Endodermal cell (in vitro differentiated cells): ENCODE data around the gene SCFD2. TPM values are rescaled to one million over a fixed set of nuclear protein-coding genes. Genes with fewer than 3 reads are reported as not detected.

Source experiments
- DNase-seq: peaks from one replicate; pipeline ENCODE4 v3.0.0-alpha.2; 2017
- H3K27ac ChIP-seq: 2 replicates; pipeline ENCODE4 v1.5.1; 2013; ENCODE audit warnings: mild to moderate bottlenecking, low read depth, low read length, moderate library complexity
- H3K27me3 ChIP-seq: 2 replicates; pipeline ENCODE4 v1.6.1; 2013; ENCODE audit warnings: mild to moderate bottlenecking, low read length, moderate library complexity; ENCODE audit not compliant: insufficient read depth, control insufficient read depth, poor library complexity, severe bottlenecking
- H3K36me3 ChIP-seq: 2 replicates; pipeline ENCODE4 v1.7.0; 2013; ENCODE audit warnings: mild to moderate bottlenecking, low read length, moderate library complexity; ENCODE audit not compliant: control insufficient read depth, insufficient read depth
- H3K4me1 ChIP-seq: one replicate; pipeline ENCODE4 v1.7.0; 2013; ENCODE audit warnings: low read length; ENCODE audit not compliant: control insufficient read depth, insufficient read depth
- H3K4me3 ChIP-seq: 2 replicates; pipeline ENCODE4 v1.5.1; 2013; ENCODE audit warnings: mild to moderate bottlenecking, low read length, moderate library complexity
- H3K9ac ChIP-seq: 2 replicates; pipeline ENCODE4 v1.6.1; 2013; ENCODE audit warnings: mild to moderate bottlenecking, low read length, moderate library complexity; ENCODE audit not compliant: poor library complexity, severe bottlenecking; ENCODE audit errors: extremely low read depth
- H3K9me3 ChIP-seq: 2 replicates; pipeline ENCODE4 v1.6.1; 2013; ENCODE audit warnings: mild to moderate bottlenecking, low read length, moderate library complexity; ENCODE audit not compliant: control insufficient read depth
- H3K27ac Mint-ChIP-seq: 2 replicates; pipeline ENCODE4 v1.8.0; 2020; ENCODE audit warnings: mixed read lengths
- H3K27me3 Mint-ChIP-seq: 2 replicates; pipeline ENCODE4 v1.8.0; 2021; ENCODE audit warnings: mild to moderate bottlenecking, mixed read lengths; ENCODE audit not compliant: insufficient read depth
- H3K36me3 Mint-ChIP-seq: 2 replicates; pipeline ENCODE4 v1.8.0; 2020; ENCODE audit warnings: low read depth, mixed read lengths
- H3K4me1 Mint-ChIP-seq: 2 replicates; pipeline ENCODE4 v1.8.0; 2020; ENCODE audit warnings: mixed read lengths
- H3K4me3 Mint-ChIP-seq: 2 replicates; pipeline ENCODE4 v1.8.0; 2020; ENCODE audit warnings: mild to moderate bottlenecking, moderate library complexity, mixed read lengths
- H3K9me3 Mint-ChIP-seq: 2 replicates; pipeline ENCODE4 v1.8.0; 2020; ENCODE audit warnings: mild to moderate bottlenecking, mixed read lengths
- CTCF ChIP-seq: fragments of 200-600 bp; sonication (generic); conservative IDR thresholded peaks from 2 replicates; pipeline ENCODE4 v1.5.0; 2021; ENCODE audit warnings: antibody characterized with exemption, mild to moderate bottlenecking
- WGBS, 2 experiments: methylation state at CpG; one replicate each; pipeline versions ENCODE4 v1.1.5 to v1.1.7; 2013; ENCODE audit warnings: missing lambda C conversion rate in 2 of 2, mixed read lengths in 1 of 2; ENCODE audit not compliant: insufficient coverage in 1 of 2, insufficient read length in 1 of 2; 5-methylcytosine and 5-hydroxymethylcytosine counted together
- total RNA-seq, 2 donors: library from RNA; stranded (reverse); fragmentation: NEBNext Ultra II Directional in 1 of 2; extraction: Animal tissue kit (Norgen Biotek cat#: 25700) in 1 of 2; gene quantifications; 2 replicates in 1 of 2; 3 replicates in 1 of 2; pipeline ENCODE4 v1.2.1, GENCODE V29; 2021

The SCFD2 gene
- total RNA-seq, 2 donors from 2014 or later, result 5.7 to 6.5 TPM

DNA sequence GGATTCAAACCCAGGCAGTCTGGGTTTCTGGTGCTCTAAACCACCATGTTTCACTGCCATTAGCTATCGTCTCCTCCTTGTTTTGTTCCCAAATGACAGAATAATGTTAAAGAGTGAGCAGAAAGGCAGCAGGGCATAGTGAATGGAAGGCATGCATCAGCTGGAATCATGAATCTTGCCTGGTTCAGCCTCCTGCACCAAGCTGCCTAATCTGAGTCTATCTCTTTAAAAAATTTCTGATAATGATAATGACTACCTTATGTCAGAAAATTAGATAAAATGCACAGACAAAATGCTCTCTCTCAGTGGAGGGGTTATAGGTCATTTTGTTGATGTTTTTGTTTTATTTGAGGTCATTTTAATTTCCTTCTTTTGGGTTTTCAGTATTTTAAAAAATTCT lies 316.3 kb downstream of the SCFD2 start:
- no peak overlapping the region for H3K27ac Mint-ChIP-seq
- DNase-seq, result no peak
- Histone ChIP-seq H3K9ac (no peak overlapping the region), H3K27ac (no peak overlapping the region), H3K9me3 (no peaks in the 10 kb centered on the region), H3K36me3 (no peaks in the 10 kb centered on the region), H3K4me1 (no peaks in the 10 kb centered on the region), H3K4me3 (no peak overlapping the region), H3K27me3 (no peaks in the 10 kb centered on the region)
- no peaks in the 10 kb centered on the region for H3K9me3 Mint-ChIP-seq
- no peak overlapping the region for H3K4me3 Mint-ChIP-seq
- no peaks in the 10 kb centered on the region for H3K27me3 Mint-ChIP-seq
- H3K36me3 Mint-ChIP-seq, result no peaks in the 10 kb centered on the region
- no peaks in the 10 kb centered on the region for H3K4me1 Mint-ChIP-seq
- no peak for TF ChIP-seq CTCF
- WGBS, 2 experiments, result 93% methylated on average over 1 of the region's 1 CpG; no CpG with 5 or more reads in 1 of the 2 experiments

GRCh38 chr4:53044651-53044960 lies 321.3 kb downstream of the SCFD2 start:
- Histone ChIP-seq H3K27me3 (no peaks in the 10 kb centered on the region), H3K27ac (no peak overlapping the region), H3K4me1 (no peaks in the 10 kb centered on the region), H3K36me3 (no peaks in the 10 kb centered on the region), H3K9ac (no peak overlapping the region), H3K9me3 (no peaks in the 10 kb centered on the region), H3K4me3 (no peak overlapping the region)
- H3K4me3 Mint-ChIP-seq, result no peak overlapping the region
- no peaks in the 10 kb centered on the region for H3K36me3 Mint-ChIP-seq
- whole genome bisulfite sequencing, 2 experiments, result no CpG with 5 or more reads among the region's 2 CpGs
- no peak for DNase-seq
- no peaks in the 10 kb centered on the region for H3K27me3 Mint-ChIP-seq
- H3K9me3 Mint-ChIP-seq, result no peaks in the 10 kb centered on the region
- no peak overlapping the region for H3K27ac Mint-ChIP-seq
- TF ChIP-seq CTCF, result no peak
- no peaks in the 10 kb centered on the region for H3K4me1 Mint-ChIP-seq

DNA sequence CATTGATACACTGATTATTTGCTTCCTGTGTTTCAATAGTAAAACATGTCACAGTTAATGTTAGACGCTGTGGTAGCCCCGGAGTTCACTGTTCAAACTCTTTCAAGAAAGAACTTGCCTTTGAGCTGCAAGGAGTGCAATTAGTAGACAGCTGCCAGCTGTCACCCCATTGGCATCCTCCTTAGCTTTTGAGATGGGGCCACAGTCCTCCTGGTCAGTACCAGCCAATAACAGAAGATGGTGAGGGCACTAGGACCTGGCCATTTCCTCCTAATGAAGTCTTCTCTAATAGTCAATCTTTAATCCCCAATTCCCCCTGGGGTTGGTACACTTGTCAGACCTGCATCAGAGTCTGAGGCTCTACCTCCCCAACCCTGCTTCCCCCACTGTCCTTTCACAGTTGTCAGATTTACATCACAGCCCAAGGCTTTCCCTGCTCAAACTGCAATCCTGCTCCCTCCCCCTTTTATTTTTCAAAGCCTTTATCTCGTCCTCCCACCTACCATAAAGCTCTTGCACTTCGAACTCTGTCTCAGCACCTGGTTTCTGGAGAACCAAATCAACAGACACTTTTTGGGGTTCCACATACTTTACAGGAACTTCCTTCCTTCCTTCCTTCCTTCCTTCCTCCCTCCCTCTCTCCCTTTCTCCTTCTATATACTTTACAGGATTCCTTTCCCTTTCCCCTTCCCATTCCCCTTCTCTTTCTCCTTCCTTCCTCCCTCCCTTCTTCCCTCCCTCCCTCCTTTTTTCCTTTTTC lies 321.8 kb downstream of the SCFD2 start:
- H3K4me1 Mint-ChIP-seq, result no peaks in the 10 kb centered on the region
- DNase-seq, result no peak
- H3K36me3 ChIP-seq, result no peaks in the 10 kb centered on the region
- H3K27me3 Mint-ChIP-seq, result no peaks in the 10 kb centered on the region
- no peak overlapping the region for H3K27ac Mint-ChIP-seq
- TF ChIP-seq CTCF, result no peak
- H3K4me1 ChIP-seq, result no peaks in the 10 kb centered on the region
- no peaks in the 10 kb centered on the region for H3K9me3 Mint-ChIP-seq
- H3K36me3 Mint-ChIP-seq, result no peaks in the 10 kb centered on the region
- 57 to 63% methylated on average over 4 of the region's 4 CpGs for WGBS, 2 experiments
- no peak overlapping the region for H3K4me3 Mint-ChIP-seq
- H3K9ac ChIP-seq, result no peak overlapping the region
- H3K9me3 ChIP-seq, result no peaks in the 10 kb centered on the region
- no peak overlapping the region for H3K4me3 ChIP-seq
- no peaks in the 10 kb centered on the region for H3K27me3 ChIP-seq
- H3K27ac ChIP-seq, result no peak overlapping the region
